Measurements from ENCODE around the gene SH3BP5L. TPM values are rescaled to one million over a fixed set of nuclear protein-coding genes. Genes with fewer than 3 reads are reported as not detected.

SH3BP5L gene
- total and polyA plus RNA-seq, 10 of the 15 experiments (the other 5 are each of a cell fraction or from before 2014, with no cell fraction given) = 1.1 to 22.8 (median 10.9) TPM

- TF ChIP-seq HCFC1 (IDR thresholded peaks at IDR 0.05; ENCODE audit: low read length) (peak; percentile 24; the same call in 1 of the 2 replicates), PML (IDR thresholded peaks at IDR 0.05; ENCODE audit: low read length) (peak; percentile 39; the same call in 1 of the 2 replicates), KLF5 (IDR thresholded peaks at IDR 0.05; ENCODE audit: partially characterized antibody) (no peak), ETV6 (conservative IDR thresholded peaks at IDR 0.05 in 1 of 2, IDR thresholded peaks at IDR 0.05 in 1 of 2; ENCODE audit: borderline replicate concordance in 1 of 2, low read depth in 1 of 2) (no peak), HDAC6 (IDR thresholded peaks at IDR 0.05; ENCODE audit: unreplicated experiment) (no peak), BCL11A (IDR thresholded peaks at IDR 0.05; ENCODE audit: low read depth, low read length) (no peak), SMARCA5 (IDR thresholded peaks at IDR 0.05) (no peak; the same call in 1 of the 2 replicates), ZNF384 (IDR thresholded peaks at IDR 0.05; ENCODE audit: borderline replicate concordance, low read depth, low read length) (no peak), BCL3 (IDR thresholded peaks at IDR 0.05; ENCODE audit: borderline replicate concordance, insufficient read depth, low read depth, low read length, poor library complexity, severe bottlenecking) (peak; percentile 60), FOXK2 (IDR thresholded peaks at IDR 0.05) (no peak), SREBF1 (IDR thresholded peaks at IDR 0.05; ENCODE audit: low read length) (no peak), SUPT20H (IDR thresholded peaks at IDR 0.05; ENCODE audit: borderline replicate concordance, control insufficient read depth, low read depth, low read length) (no peak), SP1 (IDR thresholded peaks at IDR 0.05; ENCODE audit: low read depth, low read length) (no peak), CREB1 (IDR thresholded peaks at IDR 0.05; ENCODE audit: low read depth) (peak; percentile 83; the same call in 1 of the 2 replicates), CUX1 (IDR thresholded peaks at IDR 0.05; ENCODE audit: insufficient replicate concordance, low read depth, low read length) (no peak), RELA (IDR thresholded peaks at IDR 0.05; ENCODE audit: borderline replicate concordance, partially characterized antibody) (no peak), NR2F1 (conservative IDR thresholded peaks at IDR 0.05) (no peak), KDM1A (IDR thresholded peaks at IDR 0.05; ENCODE audit: borderline replicate concordance) (no peak), ZSCAN29 (IDR thresholded peaks at IDR 0.05) (peak; percentile 90)
- TF ChIP-seq, protein P1, sequence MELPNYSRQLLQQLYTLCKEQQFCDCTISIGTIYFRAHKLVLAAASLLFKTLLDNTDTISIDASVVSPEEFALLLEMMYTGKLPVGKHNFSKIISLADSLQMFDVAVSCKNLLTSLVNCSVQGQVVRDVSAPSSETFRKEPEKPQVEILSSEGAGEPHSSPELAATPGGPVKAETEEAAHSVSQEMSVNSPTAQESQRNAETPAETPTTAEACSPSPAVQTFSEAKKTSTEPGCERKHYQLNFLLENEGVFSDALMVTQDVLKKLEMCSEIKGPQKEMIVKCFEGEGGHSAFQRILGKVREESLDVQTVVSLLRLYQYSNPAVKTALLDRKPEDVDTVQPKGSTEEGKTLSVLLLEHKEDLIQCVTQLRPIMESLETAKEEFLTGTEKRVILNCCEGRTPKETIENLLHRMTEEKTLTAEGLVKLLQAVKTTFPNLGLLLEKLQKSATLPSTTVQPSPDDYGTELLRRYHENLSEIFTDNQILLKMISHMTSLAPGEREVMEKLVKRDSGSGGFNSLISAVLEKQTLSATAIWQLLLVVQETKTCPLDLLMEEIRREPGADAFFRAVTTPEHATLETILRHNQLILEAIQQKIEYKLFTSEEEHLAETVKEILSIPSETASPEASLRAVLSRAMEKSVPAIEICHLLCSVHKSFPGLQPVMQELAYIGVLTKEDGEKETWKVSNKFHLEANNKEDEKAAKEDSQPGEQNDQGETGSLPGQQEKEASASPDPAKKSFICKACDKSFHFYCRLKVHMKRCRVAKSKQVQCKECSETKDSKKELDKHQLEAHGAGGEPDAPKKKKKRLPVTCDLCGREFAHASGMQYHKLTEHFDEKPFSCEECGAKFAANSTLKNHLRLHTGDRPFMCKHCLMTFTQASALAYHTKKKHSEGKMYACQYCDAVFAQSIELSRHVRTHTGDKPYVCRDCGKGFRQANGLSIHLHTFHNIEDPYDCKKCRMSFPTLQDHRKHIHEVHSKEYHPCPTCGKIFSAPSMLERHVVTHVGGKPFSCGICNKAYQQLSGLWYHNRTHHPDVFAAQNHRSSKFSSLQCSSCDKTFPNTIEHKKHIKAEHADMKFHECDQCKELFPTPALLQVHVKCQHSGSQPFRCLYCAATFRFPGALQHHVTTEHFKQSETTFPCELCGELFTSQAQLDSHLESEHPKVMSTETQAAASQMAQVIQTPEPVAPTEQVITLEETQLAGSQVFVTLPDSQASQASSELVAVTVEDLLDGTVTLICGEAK (IDR thresholded peaks at IDR 0.05; ENCODE audit: borderline replicate concordance) = 0 out of 2 replicates have a peak, but pooled peaks have one; percentile 77
Observed at GRCh38 chr1:248873409-248873992, 47.8 kb upstream of the SH3BP5L start (continued).
